HG03432 (cell line): ENCODE data around the gene ZNF644.
"Not testable (repeated sequence)": the region's sequence is repeated elsewhere in the genome, so short reads cannot be mapped to it uniquely, and the experiment has no call there.

ENCODE experiments used
- ATAC-seq: cut with Tn5 transposase; IDR thresholded peaks from one replicate; pipeline ENCODE4 v1.9.1; 2021; ENCODE audit warnings: mild to moderate bottlenecking, moderate library complexity; ENCODE audit not compliant: unreplicated experiment

The ZNF644 gene

DNA sequence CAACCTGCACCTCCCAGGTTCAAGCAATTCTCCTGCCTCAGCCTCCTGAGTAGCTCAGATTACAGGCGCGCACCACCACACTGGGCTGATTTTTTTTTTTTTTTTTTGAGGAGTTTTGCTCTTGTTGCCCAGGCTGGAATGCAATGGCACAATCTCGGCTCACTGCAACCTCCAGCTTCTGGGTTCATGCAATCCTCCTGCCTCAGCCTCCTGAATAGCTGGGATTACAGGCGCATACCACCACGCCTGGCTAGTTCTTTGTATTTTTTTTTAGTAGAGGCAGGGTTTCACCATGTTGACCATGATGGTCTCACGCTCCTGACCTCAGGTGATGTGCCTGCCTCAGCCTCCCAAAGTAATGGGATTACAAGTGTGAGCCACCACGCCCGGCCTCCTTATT is 93.6 kb downstream of the ZNF644 start:
- not testable (repeated sequence) for ATAC-seq

DNA sequence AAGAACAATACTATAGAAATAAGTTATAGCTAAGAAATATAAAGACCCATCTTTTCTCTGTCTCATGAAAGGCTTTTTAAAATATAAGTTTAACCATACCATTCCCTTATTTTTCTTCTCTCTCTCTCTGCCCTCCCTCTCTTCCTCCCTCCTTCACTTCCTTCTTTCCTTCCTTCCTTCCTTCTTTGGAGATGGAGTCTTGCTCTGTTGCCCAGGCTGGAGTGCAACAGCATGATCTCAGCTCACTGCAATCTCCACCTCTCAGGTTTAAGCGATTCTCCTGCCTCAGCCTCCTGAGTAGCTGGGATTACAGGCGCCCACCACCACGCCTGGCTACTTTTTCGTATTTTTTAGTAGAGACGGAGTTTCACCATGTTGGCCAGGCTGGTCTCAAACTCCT is 94.2 kb downstream of the ZNF644 start:
- not testable (repeated sequence) for ATAC-seq

DNA sequence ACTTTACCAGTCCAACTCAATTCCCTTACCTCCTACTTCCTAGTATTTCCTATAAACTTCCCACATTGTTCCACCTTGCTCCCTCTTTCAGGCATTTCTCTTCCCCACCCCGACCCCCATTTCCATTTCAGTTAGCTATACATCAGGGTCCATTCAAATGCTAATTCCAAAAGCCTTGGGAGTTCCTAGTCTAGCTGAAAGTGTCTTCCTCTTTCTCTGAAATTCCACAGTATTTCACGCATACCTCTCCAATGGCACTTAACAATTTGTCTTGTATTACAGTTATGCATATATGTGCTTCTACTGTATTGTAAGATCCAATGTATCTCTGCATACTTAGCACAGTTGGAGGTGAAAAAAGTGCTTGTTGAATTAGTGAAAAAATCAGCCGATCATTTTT is 94.9 kb downstream of the ZNF644 start:
- no peak for ATAC-seq

DNA sequence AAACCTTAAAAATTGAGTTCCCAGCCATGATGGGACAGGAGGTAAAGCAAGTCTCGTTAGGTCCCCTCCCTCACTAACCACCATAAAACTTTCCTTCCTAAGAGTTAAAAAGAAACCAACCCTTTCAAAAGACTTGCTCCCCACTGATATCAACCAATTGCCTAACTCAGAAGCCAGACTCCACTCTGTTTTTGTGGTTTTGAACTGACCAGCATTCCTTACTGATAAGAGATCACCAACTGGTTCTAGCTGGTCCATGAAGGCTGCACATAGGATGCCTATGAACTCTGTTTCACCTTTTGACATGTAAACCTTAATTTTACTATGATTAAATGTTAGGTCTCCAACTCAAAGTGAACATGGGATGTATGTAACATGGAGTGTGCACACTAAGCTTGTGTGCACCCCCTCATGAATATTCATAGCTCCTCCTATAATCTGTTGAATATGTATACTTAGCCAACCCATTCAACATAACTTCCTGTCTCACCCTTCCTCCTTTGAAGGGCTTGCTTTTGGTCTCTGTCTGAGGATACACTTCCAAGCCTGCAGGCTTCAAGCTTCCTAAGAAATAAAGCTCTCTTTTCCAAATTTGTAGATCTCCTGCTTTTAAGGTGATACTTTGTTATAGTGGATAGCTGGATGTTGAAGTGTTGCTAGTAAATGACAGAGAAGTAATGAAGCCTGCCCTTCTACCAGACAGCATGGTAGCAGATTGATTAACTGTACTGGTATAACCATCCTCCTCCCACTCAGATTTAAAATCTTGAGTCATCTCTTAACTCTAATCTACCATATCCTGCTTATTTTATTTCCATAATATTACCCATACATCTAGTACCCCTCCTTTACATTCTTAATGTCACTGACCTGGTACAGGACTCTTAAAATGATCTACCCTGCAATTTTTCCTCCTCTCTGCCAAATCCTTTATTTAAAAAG is 95.6 kb downstream of the ZNF644 start:
- no peak for ATAC-seq

DNA sequence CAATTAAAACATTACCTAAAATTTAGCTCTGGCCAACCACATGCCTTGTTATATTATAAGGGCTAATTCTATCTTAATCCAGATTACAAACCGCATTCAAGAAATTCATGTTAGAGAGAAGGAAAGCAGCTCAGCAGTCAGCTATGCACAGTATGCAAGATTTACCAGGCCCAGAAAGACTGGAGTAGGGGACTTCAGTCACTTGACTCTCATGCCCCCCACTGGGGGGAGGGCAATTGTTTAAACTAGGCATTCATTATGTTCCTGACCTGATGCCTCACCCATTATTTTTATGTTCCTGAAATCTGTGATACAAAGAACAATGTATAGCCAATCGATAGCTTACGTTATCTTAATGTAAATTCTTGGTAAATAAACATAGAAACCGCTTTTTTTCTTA is 96.9 kb downstream of the ZNF644 start:
- ATAC-seq: no peak

DNA sequence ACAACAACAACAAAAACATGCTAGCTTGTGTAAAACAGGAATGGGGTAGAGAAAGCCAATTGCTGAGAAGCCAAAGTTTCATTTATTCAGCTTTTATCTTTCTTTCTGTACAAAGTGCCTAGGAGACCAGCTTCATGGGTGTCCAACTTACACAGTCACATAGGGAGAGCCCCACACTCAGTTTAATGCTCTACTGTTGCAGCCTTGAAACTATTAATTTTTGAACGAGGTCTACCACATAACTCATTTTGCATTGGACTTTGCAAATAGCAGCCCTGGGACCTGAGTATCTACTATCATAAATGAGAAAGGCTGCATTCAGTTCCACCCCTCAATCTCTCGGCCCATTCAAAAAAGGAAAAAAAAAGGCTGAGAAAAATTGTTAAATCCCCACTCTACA is 98.8 kb downstream of the ZNF644 start:
- ATAC-seq: no peak

DNA sequence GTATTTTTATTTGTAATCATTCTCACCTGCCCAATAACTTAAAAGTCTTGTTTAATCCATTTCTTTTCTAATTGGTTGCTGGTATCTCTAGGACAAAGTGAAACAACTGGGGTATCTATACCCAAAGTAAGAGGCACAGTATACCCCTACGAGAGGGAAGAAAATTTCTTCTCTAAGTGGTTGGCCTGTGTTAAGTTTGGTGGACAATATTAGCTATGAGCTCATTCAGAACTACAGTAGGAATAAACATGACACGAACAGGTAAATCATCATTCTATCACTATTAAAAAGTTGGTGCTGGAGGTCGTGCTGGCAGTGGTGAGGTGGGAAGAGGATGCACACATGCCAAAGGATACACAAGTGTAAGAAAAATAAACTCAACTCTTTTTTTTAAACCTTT is 99.6 kb downstream of the ZNF644 start:
- no peak for ATAC-seq

DNA sequence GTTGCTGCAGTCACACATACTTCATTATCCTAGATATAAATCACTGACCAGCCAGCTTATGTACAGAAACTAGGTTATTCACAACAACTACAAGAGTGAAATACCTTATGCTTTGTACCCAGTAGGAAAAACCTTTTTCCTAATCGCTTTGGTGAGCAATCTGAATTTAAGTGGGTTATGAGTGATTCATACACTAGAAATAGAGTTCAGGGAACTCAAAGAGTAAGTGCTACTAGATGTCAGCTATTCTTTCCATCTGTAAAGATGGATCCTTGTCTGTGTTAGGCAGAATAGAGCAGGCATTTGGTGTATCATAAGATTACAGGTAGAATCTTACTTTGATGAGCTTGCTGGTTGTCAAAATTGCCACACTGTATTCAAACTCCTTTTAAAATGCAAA is 101.9 kb downstream of the ZNF644 start:
- ATAC-seq: no peak

DNA sequence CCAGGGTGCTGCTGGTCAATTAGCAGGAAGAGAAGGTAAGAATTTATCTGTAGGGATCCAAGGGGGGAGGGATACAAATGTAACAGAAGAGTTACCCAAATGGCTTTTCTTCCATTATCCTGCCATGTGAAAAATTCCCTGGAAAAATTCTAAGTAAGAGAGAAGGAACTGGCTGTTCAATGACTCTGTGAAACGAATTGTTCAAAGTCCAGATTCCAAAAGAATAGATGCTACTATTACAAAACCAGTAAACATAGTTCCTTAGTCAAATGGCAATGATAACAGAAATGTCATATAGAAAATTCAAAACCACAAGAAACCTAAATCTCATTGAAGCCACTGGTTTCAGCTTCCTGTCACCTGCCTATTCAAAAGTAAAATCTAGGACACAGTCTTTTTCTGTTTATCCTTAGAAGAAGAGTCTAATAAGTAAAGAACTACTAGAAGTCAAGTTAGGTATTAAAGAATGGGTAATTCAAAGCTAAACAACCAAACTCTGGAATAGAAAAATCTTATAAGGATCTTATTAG is 102.6 kb downstream of the ZNF644 start:
- ATAC-seq: no peak

DNA sequence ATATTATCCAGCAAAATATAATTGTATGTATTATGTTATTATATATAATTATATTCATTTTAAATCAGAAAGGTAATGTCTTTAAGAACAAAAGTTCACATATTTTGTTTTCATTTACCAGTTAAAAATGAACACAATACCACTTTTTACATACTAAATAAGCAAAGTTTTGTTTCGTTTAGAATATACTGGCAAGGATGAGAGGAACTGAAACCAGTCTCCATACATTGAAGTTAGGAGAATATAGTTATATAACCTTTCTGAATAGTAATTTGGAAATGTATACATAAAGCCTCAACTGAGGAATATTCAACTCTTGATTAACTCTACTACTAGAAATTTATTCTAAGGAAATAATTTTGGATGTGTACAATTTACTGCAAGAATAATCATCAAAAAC is 110.5 kb downstream of the ZNF644 start:
- no peak for ATAC-seq

DNA sequence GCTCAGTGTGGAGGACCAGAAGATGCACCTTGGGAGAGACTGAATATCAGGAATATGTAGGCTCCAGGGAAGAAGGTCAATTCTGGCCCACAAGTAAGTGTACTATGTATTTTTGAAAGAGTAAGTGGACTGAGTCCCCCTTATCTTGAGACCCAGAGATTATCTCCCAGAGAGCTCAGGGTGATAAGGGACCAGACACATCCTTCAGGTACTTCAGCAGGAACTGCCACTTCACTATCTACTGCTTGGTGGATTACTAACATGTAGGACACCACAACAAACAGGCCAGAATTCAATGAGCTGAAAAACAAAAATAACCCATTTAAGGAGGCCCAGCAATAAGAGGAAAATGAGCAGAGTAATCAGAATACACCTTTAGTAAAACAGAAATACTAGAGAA is 119.2 kb downstream of the ZNF644 start:
- ATAC-seq: no peak

DNA sequence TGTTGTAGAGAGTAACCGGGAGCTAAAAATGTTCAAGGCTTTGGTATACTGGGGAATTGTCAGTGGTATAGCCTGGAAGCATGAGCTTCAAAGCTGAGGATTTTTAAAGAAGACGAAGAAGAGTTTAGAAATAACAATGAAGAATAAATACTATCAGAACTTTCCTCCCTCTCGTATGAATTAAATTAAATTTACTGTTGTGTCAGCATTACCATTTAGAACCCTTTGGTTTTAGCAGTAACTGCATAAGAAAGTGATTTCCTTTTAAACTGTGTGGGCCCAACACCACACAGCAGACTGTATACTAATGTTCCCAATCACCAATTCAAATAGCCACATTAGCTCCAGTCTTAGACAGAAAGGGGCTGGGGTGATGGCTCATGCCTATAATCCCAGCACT is 122.6 kb downstream of the ZNF644 start:
- ATAC-seq: no peak

DNA sequence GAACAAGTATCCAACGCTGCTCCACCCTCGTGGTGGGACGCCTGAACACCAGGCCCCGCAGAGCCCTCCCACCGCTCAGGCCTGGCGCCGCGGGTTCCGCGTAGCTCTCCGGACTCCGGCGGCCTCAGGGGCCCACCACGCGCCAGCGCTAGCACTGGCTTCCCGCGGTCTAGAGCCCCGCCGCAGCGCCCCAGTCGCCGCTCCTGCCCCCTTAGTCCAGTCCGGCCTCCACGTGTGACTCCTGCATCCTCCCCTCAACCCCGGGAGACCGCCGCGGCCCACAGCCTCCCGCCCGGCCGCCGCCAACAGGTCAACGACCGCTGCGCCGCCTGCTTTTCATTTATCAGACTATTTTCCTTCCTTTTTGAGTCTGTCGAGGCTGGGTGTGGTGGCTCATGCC is 128.2 kb downstream of the ZNF644 start:
- ATAC-seq: not testable (repeated sequence)

DNA sequence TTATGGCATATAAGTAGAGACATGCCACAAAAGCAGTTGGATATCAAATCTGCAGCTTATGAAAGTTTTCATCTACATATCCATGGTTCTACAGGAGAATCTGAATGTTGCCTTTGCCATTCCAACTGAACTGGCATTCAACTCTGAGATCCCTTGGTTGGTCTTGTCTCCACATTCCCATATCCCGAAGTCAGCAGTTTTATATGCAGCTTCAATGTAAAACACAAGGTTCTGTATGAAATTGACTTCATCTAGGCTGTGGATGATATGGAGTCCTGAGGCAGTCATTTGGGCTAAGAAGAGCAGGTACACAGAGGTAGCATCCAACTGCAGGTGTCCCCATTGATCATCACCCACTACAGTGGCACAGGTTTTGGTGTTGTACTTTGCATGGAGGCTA is 129.0 kb downstream of the ZNF644 start:
- ATAC-seq: not testable (repeated sequence)

DNA sequence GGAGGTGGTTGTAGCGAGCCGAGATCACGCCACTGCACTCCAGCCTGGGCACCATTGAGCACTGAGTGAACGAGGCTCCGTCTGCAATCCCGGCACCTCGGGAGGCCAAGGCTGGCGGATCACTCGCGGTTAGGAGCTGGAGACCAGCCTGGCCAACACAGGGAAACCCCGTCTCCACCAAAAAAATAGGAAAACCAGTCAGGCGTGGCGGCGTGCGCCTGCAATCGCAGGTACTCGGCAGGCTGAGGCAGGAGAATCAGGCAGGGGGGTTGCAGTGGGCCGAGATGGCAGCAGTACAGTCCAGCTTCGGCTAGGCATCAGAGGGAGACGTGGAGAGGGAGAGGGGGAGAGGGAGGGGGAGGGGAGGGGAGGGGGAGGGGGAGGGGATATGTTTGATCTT is 129.6 kb downstream of the ZNF644 start:
- ATAC-seq: not testable (repeated sequence)

DNA sequence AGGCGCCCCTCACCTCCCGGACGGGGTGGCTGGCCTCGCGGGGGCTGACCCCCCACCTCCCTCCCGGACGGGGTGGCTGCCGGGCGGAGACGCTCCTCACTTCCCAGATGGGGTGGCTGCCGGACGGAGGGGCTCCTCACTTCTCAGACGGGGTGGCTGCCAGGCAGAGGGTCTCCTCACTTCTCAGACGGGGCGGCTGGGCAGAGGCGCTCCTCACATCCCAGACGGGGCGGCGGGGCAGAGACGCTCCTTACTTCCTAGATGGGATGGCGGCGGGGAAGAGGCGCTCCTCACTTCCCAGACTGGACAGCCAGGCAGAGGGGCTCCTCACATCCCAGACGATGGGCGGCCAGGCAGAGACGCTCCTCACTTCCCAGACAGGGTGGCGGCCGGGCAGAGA is 130.1 kb downstream of the ZNF644 start:
- ATAC-seq: not testable (repeated sequence)

DNA sequence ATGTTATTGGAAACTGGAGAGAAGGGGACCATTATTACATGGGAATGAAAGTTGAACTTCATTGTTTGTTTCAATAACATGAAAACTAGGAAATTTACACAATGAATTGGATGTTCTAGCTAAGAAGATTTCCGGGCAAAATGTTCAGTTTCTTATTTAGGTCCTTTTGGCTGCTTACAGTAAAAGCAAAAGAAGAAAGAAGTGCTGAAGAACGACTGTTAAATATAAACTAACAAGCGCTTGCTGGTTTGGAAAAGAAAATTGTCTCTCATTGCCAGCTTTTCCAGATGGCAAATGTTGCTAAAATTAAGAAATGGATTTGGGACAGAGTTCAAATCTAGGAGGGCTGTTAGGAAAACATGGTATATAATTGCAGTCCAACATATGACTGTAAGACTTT is 139.6 kb downstream of the ZNF644 start:
- no peak for ATAC-seq

DNA sequence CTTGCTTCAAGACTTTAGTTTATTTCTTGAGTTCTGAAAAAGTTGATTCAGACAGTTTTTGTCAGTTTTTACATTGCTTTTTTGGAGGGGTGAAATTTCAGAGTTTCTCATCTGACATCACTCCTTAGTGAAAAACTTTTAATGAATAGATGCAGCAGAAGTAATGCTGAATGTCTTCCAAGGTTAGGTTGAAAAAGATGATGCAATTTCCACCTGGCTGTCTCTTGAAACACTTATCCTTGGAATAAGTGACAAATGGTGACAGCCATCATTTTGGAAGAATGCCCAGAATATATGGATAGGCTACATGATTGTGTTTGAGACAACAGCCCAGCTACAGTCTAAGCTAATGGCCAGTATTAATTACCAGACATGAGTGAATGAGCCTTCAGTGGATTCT is 140.8 kb downstream of the ZNF644 start:
- ATAC-seq: no peak

DNA sequence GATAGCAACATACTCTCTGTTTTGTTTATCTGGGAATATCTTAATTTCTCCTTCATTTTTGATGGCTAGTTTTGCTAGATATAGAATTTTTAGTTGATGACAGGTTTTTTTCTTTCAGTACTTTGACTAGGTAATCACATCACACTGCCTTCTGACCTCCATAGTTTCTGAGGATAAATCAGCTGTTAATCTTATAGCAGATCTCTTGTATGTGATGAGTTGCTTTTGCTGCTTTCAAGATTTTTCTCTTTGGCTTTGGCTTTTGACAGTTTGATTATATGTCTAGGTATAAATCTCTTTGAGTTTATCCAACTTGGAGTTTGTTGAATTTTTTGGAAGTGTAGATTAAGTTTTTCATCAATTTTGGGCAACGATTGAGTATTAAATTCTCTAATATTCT is 142.6 kb downstream of the ZNF644 start:
- ATAC-seq: no peak

DNA sequence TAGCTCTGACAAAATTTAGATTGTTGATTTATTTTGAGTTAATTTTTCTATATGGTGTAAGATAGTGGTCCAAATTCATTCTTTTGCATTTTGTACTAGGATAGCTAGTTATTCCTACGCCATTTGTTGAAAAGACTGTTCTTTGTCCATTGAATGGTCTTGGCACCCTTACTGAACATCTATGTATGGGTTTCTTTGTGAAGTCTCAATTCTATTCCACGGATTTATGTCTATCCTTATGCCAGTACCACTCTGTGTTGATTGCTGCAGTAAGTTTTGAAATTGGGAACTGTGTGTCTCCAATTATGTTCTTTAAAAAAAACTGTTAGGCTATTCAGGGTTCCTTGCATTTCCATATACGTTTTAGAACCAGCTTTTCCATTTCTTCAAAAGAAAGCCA is 145.7 kb downstream of the ZNF644 start:
- no peak for ATAC-seq
